Measurements from ENCODE around the gene CLTCL1.
"Not testable (repeated sequence)": the region's sequence is repeated elsewhere in the genome, so short reads cannot be mapped to it uniquely, and the experiment has no call there.

The CLTCL1 gene

GRCh38 chr22:19319281-19319680 is 27.8 kb upstream of the CLTCL1 start:
- Mint-ChIP-seq H3K4me1 (no peaks in the 10 kb centered on the region), H3K27ac (ENCODE audit: low read depth) (no peak overlapping the region), H3K36me3 (ENCODE audit: insufficient read depth) (peaks cover 2% of the 10 kb centered on the region), H3K4me3 (no peak overlapping the region), H3K27me3 (no peaks in the 10 kb centered on the region), H3K9me3 (peaks cover 8% of the 10 kb centered on the region)
- ATAC-seq (replicated peaks; ENCODE audit: extremely low read depth, poor library complexity, severe bottlenecking) (no peak), DNase-seq (ENCODE audit: low spot score in 2 of 2) (no peak)

- no peaks in the 10 kb centered on the region for H3K27me3 Mint-ChIP-seq
- H3K9me3 Mint-ChIP-seq = peaks cover 11% of the 10 kb centered on the region
- H3K27ac Mint-ChIP-seq (ENCODE audit: low read depth) = no peak overlapping the region
- H3K4me1 Mint-ChIP-seq = no peaks in the 10 kb centered on the region
- H3K4me3 Mint-ChIP-seq = no peak overlapping the region
- H3K36me3 Mint-ChIP-seq (ENCODE audit: insufficient read depth) = peaks cover 2% of the 10 kb centered on the region
- DNase-seq (ENCODE audit: low spot score in 2 of 2) = no peak
- ATAC-seq (replicated peaks; ENCODE audit: extremely low read depth, poor library complexity, severe bottlenecking) = no peak
These were observed 26.3 kb upstream of the CLTCL1 start for GRCh38 chr22:19317865-19318264.

- no peaks in the 10 kb centered on the region for H3K9me3 Mint-ChIP-seq
- peaks cover 10% of the 10 kb centered on the region for H3K27me3 Mint-ChIP-seq
- H3K36me3 Mint-ChIP-seq (ENCODE audit: insufficient read depth) = no peaks in the 10 kb centered on the region
- DNase-seq (ENCODE audit: low spot score in 2 of 2) = no peak
- ATAC-seq (replicated peaks; ENCODE audit: extremely low read depth, poor library complexity, severe bottlenecking) = no peak
- H3K4me3 Mint-ChIP-seq = no peak overlapping the region
- no peak overlapping the region for H3K27ac Mint-ChIP-seq (ENCODE audit: low read depth)
- H3K4me1 Mint-ChIP-seq = no peaks in the 10 kb centered on the region
These were observed 16.4 kb upstream of the CLTCL1 start for GRCh38 chr22:19307872-19308271.

GRCh38 chr22:19306535-19306934 is 15.0 kb upstream of the CLTCL1 start:
- not testable (repeated sequence) for H3K4me1 Mint-ChIP-seq; H3K9me3 Mint-ChIP-seq; H3K36me3 Mint-ChIP-seq (ENCODE audit: insufficient read depth); ATAC-seq (replicated peaks; ENCODE audit: extremely low read depth, poor library complexity, severe bottlenecking); H3K27ac Mint-ChIP-seq (ENCODE audit: low read depth); H3K4me3 Mint-ChIP-seq; DNase-seq (ENCODE audit: low spot score in 2 of 2)
- H3K27me3 Mint-ChIP-seq = peaks cover 10% of the 10 kb centered on the region

GRCh38 chr22:19304547-19304946 is 13.0 kb upstream of the CLTCL1 start:
- H3K27ac Mint-ChIP-seq (ENCODE audit: low read depth) = no peak overlapping the region
- H3K9me3 Mint-ChIP-seq = no peaks in the 10 kb centered on the region
- H3K36me3 Mint-ChIP-seq (ENCODE audit: insufficient read depth) = no peaks in the 10 kb centered on the region
- H3K4me3 Mint-ChIP-seq = no peak overlapping the region
- DNase-seq (ENCODE audit: low spot score in 2 of 2) (no peak), ATAC-seq (replicated peaks; ENCODE audit: extremely low read depth, poor library complexity, severe bottlenecking) (no peak)
- peaks cover 7% of the 10 kb centered on the region for H3K27me3 Mint-ChIP-seq
- H3K4me1 Mint-ChIP-seq = no peaks in the 10 kb centered on the region

GRCh38 chr22:19303785-19304184 is 12.3 kb upstream of the CLTCL1 start:
- no peak for ATAC-seq (replicated peaks; ENCODE audit: extremely low read depth, poor library complexity, severe bottlenecking)
- H3K27ac Mint-ChIP-seq (ENCODE audit: low read depth) = no peak overlapping the region
- H3K36me3 Mint-ChIP-seq (ENCODE audit: insufficient read depth) = no peaks in the 10 kb centered on the region
- H3K4me1 Mint-ChIP-seq = no peaks in the 10 kb centered on the region
- no peak overlapping the region for H3K4me3 Mint-ChIP-seq
- no peaks in the 10 kb centered on the region for H3K27me3 Mint-ChIP-seq
- H3K9me3 Mint-ChIP-seq = no peaks in the 10 kb centered on the region
- DNase-seq (ENCODE audit: low spot score in 2 of 2) = no peak

GRCh38 chr22:19295733-19296132 is 4.2 kb upstream of the CLTCL1 start:
- peaks cover 9% of the 10 kb centered on the region for H3K4me1 Mint-ChIP-seq
- H3K27me3 Mint-ChIP-seq = peaks cover 10% of the 10 kb centered on the region
- DNase-seq (ENCODE audit: low spot score in 2 of 2) = no peak
- H3K9me3 Mint-ChIP-seq = no peaks in the 10 kb centered on the region
- no peak for ATAC-seq (replicated peaks; ENCODE audit: extremely low read depth, poor library complexity, severe bottlenecking)
- H3K4me3 Mint-ChIP-seq = no peak overlapping the region
- H3K36me3 Mint-ChIP-seq (ENCODE audit: insufficient read depth) = peaks cover 6% of the 10 kb centered on the region
- H3K27ac Mint-ChIP-seq (ENCODE audit: low read depth) = no peak overlapping the region

- Mint-ChIP-seq H3K27me3 (peaks cover 33% of the 10 kb centered on the region), H3K4me1 (peaks cover 24% of the 10 kb centered on the region), H3K9me3 (no peaks in the 10 kb centered on the region), H3K36me3 (ENCODE audit: insufficient read depth) (peaks cover 7% of the 10 kb centered on the region), H3K4me3 (peak overlapping the region; percentile 78), H3K27ac (ENCODE audit: low read depth) (no peak overlapping the region)
- ATAC-seq (replicated peaks; ENCODE audit: extremely low read depth, poor library complexity, severe bottlenecking) (no peak), DNase-seq (ENCODE audit: low spot score in 2 of 2) (no peak)
These were observed 1.1 kb upstream of the CLTCL1 start for GRCh38 chr22:19292458-19293230.

GRCh38 chr22:19291218-19291579 is 320 bp downstream of the CLTCL1 start:
- DNase-seq (ENCODE audit: low spot score in 2 of 2) (peak in 1 of 2 donors; percentile 16), ATAC-seq (replicated peaks; ENCODE audit: extremely low read depth, poor library complexity, severe bottlenecking) (peak; percentile 41)
- H3K36me3 Mint-ChIP-seq (ENCODE audit: insufficient read depth) = peaks cover 7% of the 10 kb centered on the region
- peaks cover 43% of the 10 kb centered on the region for H3K27me3 Mint-ChIP-seq
- peaks cover 24% of the 10 kb centered on the region for H3K4me1 Mint-ChIP-seq
- no peaks in the 10 kb centered on the region for H3K9me3 Mint-ChIP-seq
- H3K27ac Mint-ChIP-seq (ENCODE audit: low read depth) = peak overlapping the region; percentile 53
- H3K4me3 Mint-ChIP-seq = peak overlapping the region; percentile 84

- no peak for ATAC-seq (replicated peaks; ENCODE audit: extremely low read depth, poor library complexity, severe bottlenecking)
- Mint-ChIP-seq H3K36me3 (ENCODE audit: insufficient read depth) (peaks cover 7% of the 10 kb centered on the region), H3K27ac (ENCODE audit: low read depth) (peak overlapping the region; percentile 53), H3K27me3 (peaks cover 37% of the 10 kb centered on the region), H3K9me3 (no peaks in the 10 kb centered on the region), H3K4me1 (peaks cover 24% of the 10 kb centered on the region), H3K4me3 (peak overlapping the region; percentile 84)
- no peak for DNase-seq (ENCODE audit: low spot score in 2 of 2)
These were observed 910 bp downstream of the CLTCL1 start for GRCh38 chr22:19290400-19291217.

GRCh38 chr22:19289475-19290161 is 1.9 kb downstream of the CLTCL1 start:
- DNase-seq (ENCODE audit: low spot score in 2 of 2) (no peak), ATAC-seq (replicated peaks; ENCODE audit: extremely low read depth, poor library complexity, severe bottlenecking) (no peak)
- Mint-ChIP-seq H3K27ac (ENCODE audit: low read depth) (no peak overlapping the region), H3K9me3 (no peaks in the 10 kb centered on the region), H3K4me1 (peaks cover 24% of the 10 kb centered on the region), H3K4me3 (peak overlapping the region; percentile 84), H3K27me3 (peaks cover 36% of the 10 kb centered on the region), H3K36me3 (ENCODE audit: insufficient read depth) (peaks cover 7% of the 10 kb centered on the region)

- no peak overlapping the region for H3K4me3 Mint-ChIP-seq
- H3K27me3 Mint-ChIP-seq = peaks cover 36% of the 10 kb centered on the region
- no peaks in the 10 kb centered on the region for H3K9me3 Mint-ChIP-seq
- ATAC-seq (replicated peaks; ENCODE audit: extremely low read depth, poor library complexity, severe bottlenecking) = no peak
- H3K27ac Mint-ChIP-seq (ENCODE audit: low read depth) = no peak overlapping the region
- peaks cover 7% of the 10 kb centered on the region for H3K36me3 Mint-ChIP-seq (ENCODE audit: insufficient read depth)
- peaks cover 24% of the 10 kb centered on the region for H3K4me1 Mint-ChIP-seq
- DNase-seq (ENCODE audit: low spot score in 2 of 2) = no peak
These were observed 3.6 kb downstream of the CLTCL1 start for GRCh38 chr22:19287889-19288288.

Data from central memory CD8-positive, alpha-beta T cell (primary cell).